NCI-H2227 treated with DMSO at 0.1 percent for 48 hours (cell line): Measurements from ENCODE around the gene USP48.

Experiments used
- DNase-seq: peaks from one replicate; lab custom pipeline; 2025; lab: John Stamatoyannopoulos, UW

Gene USP48

DNA sequence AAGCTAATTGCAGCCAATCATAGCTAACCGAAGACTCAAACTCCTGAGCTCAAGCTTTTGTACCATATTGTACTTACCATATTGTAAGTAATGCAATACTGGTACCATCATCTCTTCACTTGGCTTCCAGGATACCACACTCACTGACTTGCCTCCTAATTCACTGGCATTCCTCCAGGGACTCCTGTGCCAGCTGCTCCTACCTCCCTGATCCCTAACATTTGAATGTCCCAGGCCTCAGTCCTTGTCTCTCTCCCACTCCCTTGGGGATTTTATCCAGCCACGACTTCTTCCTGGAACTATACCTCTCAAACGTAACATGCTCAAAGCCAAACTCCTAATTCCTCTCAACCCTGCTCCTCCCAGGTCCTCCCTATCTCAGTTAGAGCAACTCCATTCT lies 33.8 kb downstream of the USP48 start:
- DNase-seq, result no peak

DNA sequence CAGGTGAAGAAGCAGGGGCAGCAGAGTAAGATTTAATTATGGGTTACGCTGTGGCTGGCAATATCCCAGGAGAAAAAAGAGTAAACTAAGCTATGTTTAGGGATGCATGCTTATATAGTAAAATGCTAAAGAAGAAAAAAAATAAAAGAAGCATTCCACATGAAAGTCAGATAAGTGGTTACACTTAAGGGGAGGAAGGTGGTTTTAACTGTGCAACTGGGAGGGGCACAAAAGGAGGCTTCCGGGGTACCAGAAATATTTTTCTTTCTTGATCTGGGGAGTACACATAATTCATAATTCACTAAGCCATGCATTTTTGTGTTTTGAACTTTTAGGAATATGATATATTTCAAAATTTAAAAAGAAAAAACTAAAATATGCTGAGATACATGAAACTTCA lies 39.5 kb downstream of the USP48 start:
- peak; percentile 9 for DNase-seq

- no peak for DNase-seq
Observed at GRCh38 chr1:21742578-21742977, 40.4 kb downstream of the USP48 start.

DNA sequence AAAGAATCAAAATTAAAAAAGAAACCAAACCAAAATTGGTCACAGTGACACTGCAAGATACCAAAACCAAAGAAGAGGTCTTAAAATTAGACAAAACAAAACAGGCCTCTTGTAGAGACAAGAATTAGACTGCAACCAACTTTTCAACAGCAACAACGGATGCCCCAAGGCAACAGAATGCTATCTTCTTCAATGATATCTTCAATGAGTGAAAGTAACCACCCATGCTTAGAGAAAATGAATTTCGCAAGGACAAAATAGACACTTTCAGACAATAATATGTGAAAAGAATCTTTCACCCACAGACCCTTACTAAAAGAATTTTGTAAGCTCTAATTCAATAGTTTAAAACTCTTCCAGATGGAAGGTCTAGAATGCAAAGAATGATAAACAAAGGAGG lies 41.7 kb downstream of the USP48 start:
- DNase-seq, result no peak

DNA sequence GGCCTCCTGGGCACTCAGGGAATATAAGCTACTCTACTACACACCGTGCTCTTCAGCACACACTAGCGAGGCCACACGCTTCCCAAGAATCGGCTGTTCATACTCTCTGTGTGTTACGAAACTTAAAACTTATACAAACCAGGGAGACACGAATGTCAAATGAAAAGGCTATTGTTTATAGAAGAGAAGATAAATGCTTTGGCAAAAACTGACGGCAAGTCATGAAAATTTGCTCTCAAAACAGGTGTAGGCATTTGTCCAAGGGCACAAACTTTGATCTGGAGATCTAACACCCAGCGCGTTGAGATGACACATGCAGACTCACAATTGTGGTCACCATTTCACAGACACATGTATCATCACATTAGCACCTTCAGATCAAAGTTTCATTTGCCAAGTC lies 46.1 kb downstream of the USP48 start:
- DNase-seq, result no peak

GRCh38 chr1:21736011-21736410 lies 46.9 kb downstream of the USP48 start:
- no peak for DNase-seq

- no peak for DNase-seq
Observed at GRCh38 chr1:21734526-21734925, 48.4 kb downstream of the USP48 start.

GRCh38 chr1:21732664-21733063 lies 50.3 kb downstream of the USP48 start:
- no peak for DNase-seq

DNA sequence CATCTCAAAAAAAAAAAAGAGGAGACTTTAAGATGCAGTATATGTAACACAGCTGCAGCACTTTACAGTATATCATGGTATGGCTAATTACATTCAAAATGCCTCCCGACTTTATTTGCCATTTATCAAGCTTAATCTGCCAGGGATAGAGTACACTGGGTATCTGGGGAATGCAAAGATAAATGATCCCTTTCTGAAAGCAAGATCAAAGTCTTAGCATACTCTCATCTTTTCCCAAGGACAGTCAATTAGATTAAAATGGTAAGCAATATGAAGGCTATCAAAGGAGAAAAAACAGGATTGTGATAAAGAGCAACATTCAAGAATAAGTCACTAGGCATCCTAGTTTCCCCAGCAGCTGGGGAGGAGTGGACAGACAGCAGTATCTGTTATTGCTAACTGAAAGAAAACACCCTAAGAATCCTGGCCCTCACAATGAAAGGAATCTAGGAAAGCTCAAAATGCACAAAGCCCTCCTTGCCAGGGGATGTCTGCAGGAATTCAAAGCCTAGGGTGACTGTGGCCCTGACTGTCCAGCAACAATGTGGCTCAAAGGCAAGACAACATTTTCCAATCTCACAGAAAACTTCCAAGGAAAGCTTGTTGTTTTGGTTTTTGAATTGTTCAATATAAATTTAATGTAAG lies 57.1 kb downstream of the USP48 start:
- DNase-seq, result no peak

GRCh38 chr1:21724570-21724969 lies 58.4 kb downstream of the USP48 start:
- DNase-seq, result no peak

- no peak for DNase-seq
Observed at GRCh38 chr1:21724098-21724497, 58.9 kb downstream of the USP48 start.

DNA sequence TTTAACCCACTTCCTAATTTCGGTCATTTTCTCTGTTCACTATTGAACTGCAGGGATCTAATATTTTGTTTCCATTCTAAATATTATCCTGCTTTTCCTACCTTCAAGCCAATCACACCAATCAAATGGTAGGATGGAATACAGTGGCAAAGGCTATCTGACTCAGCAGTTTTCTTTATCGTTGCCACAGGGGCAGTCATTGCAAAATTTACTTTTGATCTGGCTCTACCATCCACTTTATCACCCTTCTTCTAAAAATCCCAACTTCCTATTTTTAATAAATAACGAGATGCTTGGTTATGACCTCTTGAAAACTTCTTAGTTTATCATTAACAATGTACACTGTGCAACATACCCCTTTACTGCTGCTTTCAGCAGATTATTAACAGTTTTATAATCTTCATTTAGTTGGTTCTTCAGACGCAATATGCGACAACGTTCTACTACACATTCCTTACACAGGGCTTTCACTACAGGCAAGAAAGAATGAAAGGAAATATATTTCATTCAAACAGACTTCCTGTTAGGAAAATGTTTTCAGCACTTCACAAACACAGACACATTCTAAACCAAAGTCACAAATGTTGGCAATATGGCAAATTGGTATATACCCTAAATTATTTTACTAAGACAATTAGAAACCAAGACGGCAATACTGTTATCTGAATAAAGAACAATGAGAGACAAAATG lies 61.5 kb downstream of the USP48 start:
- DNase-seq, result no peak

DNA sequence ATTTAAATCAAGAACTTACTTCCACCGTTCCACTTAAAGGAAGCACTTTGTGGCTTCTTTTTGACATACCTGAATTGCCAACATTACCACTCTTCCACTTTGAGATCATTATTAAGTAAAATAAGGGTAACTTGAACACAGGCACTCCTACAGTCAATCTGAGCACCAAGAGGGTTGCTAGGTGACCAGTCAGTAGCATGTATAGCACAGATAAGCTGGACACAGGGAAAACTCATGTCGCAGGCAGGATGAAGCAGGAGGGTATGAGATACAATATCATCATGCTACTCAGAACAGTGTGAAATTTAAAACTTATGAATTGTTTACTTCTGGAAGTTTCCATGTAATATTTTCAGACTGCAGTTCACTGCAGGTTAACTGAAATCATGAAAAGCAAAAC lies 66.8 kb downstream of the USP48 start:
- DNase-seq, result no peak

DNA sequence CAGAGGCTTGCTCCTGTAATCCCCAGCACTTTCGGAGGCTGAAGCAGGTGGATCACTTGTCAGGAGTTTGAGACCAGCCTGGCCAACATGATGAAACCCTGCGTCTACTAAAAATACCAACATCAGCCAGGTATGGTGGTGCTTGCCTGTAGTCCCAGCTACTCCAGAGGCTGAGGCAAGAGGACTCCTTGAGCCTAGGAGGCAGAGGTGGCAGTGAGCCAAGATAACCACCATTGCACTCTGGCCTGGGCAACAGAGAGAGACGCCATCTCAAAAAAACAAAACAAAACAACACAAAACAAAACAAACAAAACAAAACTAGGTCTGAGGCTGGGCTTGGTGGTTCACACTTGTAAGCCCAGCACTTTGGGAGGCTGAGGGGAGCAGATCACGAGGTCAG lies 75.1 kb downstream of the USP48 start:
- DNase-seq, result no peak

- no peak for DNase-seq
Observed at GRCh38 chr1:21707086-21707840, 75.7 kb downstream of the USP48 start.

GRCh38 chr1:21706151-21706835 lies 76.7 kb downstream of the USP48 start:
- DNase-seq, result no peak

- no peak for DNase-seq
Observed at GRCh38 chr1:21705303-21705980, 77.5 kb downstream of the USP48 start.

GRCh38 chr1:21704145-21704544 lies 78.8 kb downstream of the USP48 start:
- DNase-seq, result no peak

DNA sequence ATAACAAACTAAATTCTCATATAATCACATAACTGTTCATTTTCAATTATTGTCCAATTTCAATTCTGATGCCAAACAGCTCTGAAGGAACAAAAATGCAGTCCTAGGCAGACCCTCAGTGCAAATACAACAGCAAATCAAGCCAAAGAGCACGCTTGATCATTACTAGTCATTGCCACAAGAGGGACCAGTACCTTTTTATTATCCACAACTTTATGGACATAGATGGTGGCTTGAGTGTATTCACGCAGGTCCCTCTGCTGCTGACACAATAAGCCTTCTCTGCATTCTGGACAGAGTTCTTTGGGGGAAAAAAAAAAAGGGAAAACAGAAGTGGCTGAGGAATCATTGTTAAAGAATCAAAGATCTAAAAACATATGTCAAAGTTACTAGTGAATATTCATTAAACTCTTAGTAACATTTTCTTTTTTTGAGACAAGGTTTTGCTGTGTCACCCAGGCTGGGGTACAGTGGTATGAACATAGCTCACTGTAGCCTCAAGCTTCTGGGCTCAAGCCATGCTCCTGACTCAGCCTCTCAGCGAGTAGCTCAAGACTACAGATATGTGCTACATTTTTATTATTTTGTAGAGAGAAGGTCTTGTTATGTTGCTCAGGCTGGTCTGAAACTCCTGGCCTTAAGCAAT lies 79.5 kb downstream of the USP48 start:
- DNase-seq, result peak; percentile 35

GRCh38 chr1:21702780-21703179 lies 80.2 kb downstream of the USP48 start:
- DNase-seq, result no peak

DNA sequence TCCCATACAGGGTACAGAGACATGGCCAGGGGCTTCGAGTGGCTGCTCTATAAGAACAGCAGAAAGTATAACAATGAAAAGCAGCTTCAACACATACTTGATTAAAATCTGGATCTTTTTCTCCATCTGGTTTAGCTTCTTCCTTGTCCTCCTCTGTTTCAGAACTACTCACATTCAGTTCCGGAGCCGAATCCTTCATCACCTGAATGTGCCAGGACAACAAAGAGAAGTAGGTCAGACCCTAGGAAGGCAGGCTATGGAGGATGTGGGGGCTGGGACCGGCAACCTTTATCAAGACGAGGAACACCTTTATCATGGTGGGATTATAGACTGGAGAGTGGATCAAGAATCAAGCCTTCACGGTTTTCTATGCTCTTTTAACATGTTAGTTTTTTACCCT lies 81.5 kb downstream of the USP48 start:
- DNase-seq, result no peak

DNA sequence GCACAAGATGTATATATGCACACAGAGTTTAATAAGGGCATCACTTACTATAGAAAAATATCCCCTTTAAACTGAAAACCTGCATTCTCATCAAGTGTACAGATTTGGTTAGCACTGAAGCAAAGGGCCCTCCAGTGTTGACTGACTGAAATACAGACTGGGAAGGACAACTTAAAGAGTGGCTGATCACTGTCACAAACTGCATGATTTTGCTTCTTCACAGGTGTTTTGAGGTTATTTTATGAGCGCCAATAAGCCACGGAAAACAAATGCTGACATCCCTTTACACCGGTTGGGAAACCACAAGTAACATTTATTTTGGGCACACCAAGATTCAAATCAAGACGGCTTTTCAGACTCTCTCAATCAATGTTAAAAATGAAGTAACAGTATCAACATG lies 82.9 kb downstream of the USP48 start:
- no peak for DNase-seq
